Measurements from ENCODE around the gene PPP2R5A.

- no peak for TF ChIP-seq POLR2A (IDR thresholded peaks at IDR 0.05; ENCODE audit: low read length)
- no peak for TF ChIP-seq GATA1 (IDR thresholded peaks at IDR 0.05; ENCODE audit: low read depth, low read length)
Measured at GRCh38 chr1:212311836-212312497, 26.8 kb downstream of the PPP2R5A start.
